Sigmoid colon (tissue), 4 donors: ENCODE measurements around the gene EPHB1.

ENCODE experiments used
- POLR2AphosphoS5 ChIP-seq, 4 donors: sonication (generic); formaldehyde crosslinking; IDR thresholded peaks; one replicate each; pipeline ENCODE4 v1.6.1; 2017; ENCODE audit warnings: antibody characterized with exemption in 4 of 4
- TF ChIP-seq, protein P1 (sequence below), 4 experiments: fragments of 450-650 bp in 3 of 4; fragments of 200-600 bp in 1 of 4; IDR thresholded peaks; one replicate each; pipeline ENCODE4 v1.5.1; 2016 to 2019; ENCODE audit warnings: antibody characterized with exemption in 4 of 4, mild to moderate bottlenecking in 3 of 4, moderate library complexity in 2 of 4

DNA sequence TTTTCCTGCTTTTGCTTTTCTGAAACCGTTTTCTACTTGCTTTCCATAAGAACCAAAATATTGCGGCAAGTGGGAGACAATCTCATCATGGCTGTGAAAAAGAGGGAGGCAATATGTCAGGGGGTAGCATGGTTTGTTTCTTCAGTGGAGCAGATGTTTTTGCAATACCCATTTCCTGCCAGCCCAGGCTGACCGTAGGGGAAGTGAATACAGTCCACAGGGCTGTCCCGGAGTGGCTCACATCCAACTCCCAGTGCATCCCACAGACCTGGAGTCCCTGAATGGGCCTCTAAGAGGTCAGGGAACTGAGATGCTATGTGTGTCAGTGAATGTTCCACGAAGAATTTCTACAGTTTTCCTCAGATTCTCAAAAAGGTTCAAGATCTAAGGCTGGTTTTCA, 69.6 kb downstream of the EPHB1 start:
- TF ChIP-seq, protein P1, sequence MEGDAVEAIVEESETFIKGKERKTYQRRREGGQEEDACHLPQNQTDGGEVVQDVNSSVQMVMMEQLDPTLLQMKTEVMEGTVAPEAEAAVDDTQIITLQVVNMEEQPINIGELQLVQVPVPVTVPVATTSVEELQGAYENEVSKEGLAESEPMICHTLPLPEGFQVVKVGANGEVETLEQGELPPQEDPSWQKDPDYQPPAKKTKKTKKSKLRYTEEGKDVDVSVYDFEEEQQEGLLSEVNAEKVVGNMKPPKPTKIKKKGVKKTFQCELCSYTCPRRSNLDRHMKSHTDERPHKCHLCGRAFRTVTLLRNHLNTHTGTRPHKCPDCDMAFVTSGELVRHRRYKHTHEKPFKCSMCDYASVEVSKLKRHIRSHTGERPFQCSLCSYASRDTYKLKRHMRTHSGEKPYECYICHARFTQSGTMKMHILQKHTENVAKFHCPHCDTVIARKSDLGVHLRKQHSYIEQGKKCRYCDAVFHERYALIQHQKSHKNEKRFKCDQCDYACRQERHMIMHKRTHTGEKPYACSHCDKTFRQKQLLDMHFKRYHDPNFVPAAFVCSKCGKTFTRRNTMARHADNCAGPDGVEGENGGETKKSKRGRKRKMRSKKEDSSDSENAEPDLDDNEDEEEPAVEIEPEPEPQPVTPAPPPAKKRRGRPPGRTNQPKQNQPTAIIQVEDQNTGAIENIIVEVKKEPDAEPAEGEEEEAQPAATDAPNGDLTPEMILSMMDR (IDR thresholded peaks at IDR 0.05), result no peak
- TF ChIP-seq POLR2AphosphoS5 (IDR thresholded peaks at IDR 0.05), result no peak
